HL-60 (cell line): ENCODE results near the gene DAPK1.
A peak's percentile ranks its signal among the peaks of the same experiment; 100 is the strongest.

ENCODE experiments used
- DNase-seq, 2 experiments: peaks; one replicate each; pipeline ENCODE4 v3.0.0-alpha.2; 2010 to 2020; ENCODE audit warnings: low read depth in 1 of 2, low spot score in 1 of 2
- H3K27ac ChIP-seq: fragments of 250-450 bp; sonication (Bioruptor Pico); replicated peaks from 2 replicates; pipeline ENCODE4 v1.5.1; 2020; ENCODE audit warnings: mild to moderate bottlenecking, moderate library complexity
- H3K27me3 ChIP-seq: fragments of 250-450 bp; sonication (Bioruptor Pico); 2 replicates; pipeline ENCODE4 v1.5.1; 2021; ENCODE audit warnings: mild to moderate bottlenecking, moderate library complexity; ENCODE audit not compliant: insufficient read depth, poor library complexity, severe bottlenecking
- H3K4me3 ChIP-seq: replicated peaks from 2 replicates; pipeline ENCODE4 v1.5.1; 2011; ENCODE audit warnings: mild to moderate bottlenecking, control low read depth, low read length; ENCODE audit not compliant: insufficient read depth
- GABPA ChIP-seq: IDR thresholded peaks from 2 replicates; pipeline ENCODE4 v1.6.1; 2012; ENCODE audit warnings: low read depth
- POLR2AphosphoS5 ChIP-seq: IDR thresholded peaks from 2 replicates; pipeline ENCODE4 v1.6.1; 2012; ENCODE audit warnings: low read depth
- SPI1 ChIP-seq: IDR thresholded peaks from 2 replicates; pipeline ENCODE4 v1.6.1; 2012; ENCODE audit warnings: low read depth, mild to moderate bottlenecking, borderline replicate concordance
- TF ChIP-seq, protein P1 (sequence below): IDR thresholded peaks from one replicate; pipeline ENCODE4 v1.5.1; 2011; ENCODE audit warnings: low read length, control low read depth, inconsistent platforms; ENCODE audit not compliant: insufficient read depth
- TF ChIP-seq, protein P2 (sequence below): IDR thresholded peaks from 2 replicates; pipeline ENCODE4 v1.6.1; 2012; ENCODE audit warnings: low read depth; ENCODE audit not compliant: insufficient replicate concordance

DAPK1 gene

DNA sequence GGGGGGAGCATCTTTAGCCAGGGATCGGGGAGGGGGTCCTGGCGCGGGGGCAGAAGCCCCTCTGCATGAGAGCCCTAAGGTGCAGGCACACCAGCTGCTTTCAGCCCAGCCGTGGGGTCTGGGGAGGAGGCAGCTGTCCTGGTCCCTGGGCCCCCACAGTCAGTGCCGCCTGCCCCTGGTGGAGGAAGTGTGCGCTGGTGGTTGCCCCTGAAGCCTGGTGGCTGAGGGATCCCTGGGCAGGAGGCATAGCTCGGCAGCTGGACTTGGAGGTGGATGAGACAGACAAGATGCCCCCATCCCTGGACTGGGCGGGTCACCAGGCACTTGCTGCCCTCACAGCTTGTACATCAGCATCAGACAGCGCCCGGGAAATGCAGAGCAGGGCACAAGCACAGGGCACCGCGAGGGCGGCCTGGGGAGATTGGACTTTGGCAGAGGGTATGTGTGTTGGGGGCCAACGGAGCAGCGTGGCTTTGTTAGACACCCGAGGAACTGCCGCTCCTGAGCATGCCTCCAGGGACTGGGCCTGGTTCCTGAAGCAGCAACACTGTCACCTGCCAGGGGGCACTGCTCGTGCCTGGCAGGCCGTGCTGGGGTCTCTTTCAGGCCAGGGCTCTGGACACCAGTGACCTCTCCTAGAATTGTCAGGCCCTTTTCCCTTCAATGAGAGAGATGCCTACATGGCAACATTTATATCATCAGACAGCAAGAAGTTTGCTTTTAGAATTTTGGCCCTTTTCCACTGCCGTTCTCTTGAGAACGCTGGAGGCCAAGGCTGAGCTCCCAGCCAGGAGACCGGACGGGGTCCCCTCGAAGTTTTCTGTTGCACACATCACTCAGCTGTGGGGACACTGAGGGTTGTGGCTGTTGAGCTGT, 186.3 kb downstream of the DAPK1 start:
- Histone ChIP-seq H3K27ac (no peak overlapping the region), H3K27me3 (no peaks in the 10 kb centered on the region), H3K4me3 (no peak overlapping the region)
- TF ChIP-seq POLR2AphosphoS5 (no peak), SPI1 (no peak), GABPA (no peak)
- TF ChIP-seq, protein P1, sequence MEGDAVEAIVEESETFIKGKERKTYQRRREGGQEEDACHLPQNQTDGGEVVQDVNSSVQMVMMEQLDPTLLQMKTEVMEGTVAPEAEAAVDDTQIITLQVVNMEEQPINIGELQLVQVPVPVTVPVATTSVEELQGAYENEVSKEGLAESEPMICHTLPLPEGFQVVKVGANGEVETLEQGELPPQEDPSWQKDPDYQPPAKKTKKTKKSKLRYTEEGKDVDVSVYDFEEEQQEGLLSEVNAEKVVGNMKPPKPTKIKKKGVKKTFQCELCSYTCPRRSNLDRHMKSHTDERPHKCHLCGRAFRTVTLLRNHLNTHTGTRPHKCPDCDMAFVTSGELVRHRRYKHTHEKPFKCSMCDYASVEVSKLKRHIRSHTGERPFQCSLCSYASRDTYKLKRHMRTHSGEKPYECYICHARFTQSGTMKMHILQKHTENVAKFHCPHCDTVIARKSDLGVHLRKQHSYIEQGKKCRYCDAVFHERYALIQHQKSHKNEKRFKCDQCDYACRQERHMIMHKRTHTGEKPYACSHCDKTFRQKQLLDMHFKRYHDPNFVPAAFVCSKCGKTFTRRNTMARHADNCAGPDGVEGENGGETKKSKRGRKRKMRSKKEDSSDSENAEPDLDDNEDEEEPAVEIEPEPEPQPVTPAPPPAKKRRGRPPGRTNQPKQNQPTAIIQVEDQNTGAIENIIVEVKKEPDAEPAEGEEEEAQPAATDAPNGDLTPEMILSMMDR: no peak
- TF ChIP-seq, protein P2, sequence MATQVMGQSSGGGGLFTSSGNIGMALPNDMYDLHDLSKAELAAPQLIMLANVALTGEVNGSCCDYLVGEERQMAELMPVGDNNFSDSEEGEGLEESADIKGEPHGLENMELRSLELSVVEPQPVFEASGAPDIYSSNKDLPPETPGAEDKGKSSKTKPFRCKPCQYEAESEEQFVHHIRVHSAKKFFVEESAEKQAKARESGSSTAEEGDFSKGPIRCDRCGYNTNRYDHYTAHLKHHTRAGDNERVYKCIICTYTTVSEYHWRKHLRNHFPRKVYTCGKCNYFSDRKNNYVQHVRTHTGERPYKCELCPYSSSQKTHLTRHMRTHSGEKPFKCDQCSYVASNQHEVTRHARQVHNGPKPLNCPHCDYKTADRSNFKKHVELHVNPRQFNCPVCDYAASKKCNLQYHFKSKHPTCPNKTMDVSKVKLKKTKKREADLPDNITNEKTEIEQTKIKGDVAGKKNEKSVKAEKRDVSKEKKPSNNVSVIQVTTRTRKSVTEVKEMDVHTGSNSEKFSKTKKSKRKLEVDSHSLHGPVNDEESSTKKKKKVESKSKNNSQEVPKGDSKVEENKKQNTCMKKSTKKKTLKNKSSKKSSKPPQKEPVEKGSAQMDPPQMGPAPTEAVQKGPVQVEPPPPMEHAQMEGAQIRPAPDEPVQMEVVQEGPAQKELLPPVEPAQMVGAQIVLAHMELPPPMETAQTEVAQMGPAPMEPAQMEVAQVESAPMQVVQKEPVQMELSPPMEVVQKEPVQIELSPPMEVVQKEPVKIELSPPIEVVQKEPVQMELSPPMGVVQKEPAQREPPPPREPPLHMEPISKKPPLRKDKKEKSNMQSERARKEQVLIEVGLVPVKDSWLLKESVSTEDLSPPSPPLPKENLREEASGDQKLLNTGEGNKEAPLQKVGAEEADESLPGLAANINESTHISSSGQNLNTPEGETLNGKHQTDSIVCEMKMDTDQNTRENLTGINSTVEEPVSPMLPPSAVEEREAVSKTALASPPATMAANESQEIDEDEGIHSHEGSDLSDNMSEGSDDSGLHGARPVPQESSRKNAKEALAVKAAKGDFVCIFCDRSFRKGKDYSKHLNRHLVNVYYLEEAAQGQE: no peak
- DNase-seq: no peak

DNA sequence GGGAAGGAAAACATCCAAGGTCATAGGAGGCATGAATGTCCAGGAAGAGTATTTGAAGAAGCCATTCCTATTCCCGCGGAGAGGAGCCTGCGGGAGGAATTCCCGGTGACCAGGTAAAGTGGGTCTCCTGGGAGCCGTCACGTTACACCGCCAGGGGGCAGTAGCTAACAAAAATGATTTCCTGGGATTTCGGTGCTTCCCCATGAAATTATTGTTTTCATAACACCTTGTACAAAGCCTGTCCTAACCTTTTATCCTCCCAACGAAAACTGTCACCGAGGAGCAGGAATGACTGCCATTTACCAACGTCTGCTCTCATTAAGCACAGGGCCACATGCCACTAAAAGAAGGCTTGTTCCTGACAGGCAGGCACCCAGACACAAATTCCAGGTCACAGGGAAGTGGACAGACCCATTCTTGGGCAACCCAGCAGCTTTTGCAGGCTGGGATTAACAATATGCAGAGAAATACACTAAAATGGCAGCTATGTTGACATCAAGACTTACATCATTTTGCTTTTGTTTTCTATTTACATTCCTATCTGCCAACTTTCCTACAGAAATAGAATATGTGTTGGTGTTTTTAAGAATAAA, 187.1 kb downstream of the DAPK1 start:
- TF ChIP-seq GABPA: no peak
- TF ChIP-seq, protein P1: peak; percentile 55
- no peak for TF ChIP-seq POLR2AphosphoS5
- TF ChIP-seq, protein P2: no peak
- no peak for TF ChIP-seq SPI1
- no peaks in the 10 kb centered on the region for H3K27me3 ChIP-seq
- no peak overlapping the region for H3K27ac ChIP-seq
- no peak overlapping the region for H3K4me3 ChIP-seq
- DNase-seq: peak in 1 of 2 experiments; percentile 18

DNA sequence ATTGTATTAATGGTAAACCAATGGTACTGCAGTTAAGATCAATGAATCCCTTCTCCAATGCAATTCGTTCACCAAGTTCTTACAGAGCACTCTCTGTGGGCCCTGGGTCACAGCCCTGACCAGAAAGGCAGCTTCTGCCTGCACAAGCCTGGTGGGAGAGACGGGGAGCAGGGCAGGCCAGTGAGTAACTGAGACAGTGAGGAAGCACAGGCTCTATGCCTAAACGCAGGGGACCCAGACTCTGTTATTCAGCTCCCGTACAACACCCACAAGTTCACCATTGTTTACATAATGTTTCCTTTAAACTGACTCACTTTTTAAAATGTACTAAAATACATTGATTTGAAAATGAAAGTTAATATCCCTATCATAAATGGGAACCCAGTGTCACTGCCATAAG, 187.8 kb downstream of the DAPK1 start:
- no peak for DNase-seq
- Histone ChIP-seq H3K4me3 (no peak overlapping the region), H3K27me3 (no peaks in the 10 kb centered on the region), H3K27ac (no peak overlapping the region)
- TF ChIP-seq SPI1: no peak

DNA sequence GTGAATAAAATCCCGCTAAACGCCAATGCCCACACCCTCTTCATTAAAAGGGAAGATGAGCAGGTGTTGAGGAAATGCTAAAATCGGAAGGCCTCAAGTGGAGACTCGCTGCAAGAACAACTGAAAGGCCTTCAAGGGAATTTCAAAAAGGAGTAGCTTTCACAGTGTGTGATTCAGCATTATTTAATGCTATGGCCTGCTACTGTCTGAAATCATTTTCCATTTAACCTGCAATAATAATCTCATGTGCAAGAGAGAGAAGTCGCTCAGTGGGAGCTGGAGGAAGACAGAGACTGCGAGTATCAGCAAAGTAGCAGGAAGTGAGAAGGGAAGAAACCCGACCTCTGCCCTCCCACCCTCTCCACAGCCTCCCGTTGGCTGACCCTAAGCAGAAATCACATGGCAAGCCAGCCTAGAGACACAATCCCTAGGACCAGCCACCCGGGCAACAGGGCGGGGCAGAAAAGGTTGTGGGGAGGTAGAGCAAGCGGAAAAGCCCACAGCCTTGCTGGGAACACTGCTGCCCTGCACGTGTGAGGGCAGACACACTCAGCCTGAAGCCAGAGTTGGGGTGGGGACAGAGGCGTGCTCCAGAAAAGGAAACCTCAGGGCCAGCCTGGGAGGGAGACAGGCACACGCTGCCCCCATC, 188.3 kb downstream of the DAPK1 start:
- TF ChIP-seq, protein P1: no peak
- TF ChIP-seq, protein P2: no peak
- TF ChIP-seq POLR2AphosphoS5 (no peak), SPI1 (peak; percentile 14; the same call in 1 of the 2 replicates), GABPA (no peak)
- peak in 1 of 2 experiments; percentile 27 for DNase-seq
- Histone ChIP-seq H3K4me3 (no peak overlapping the region), H3K27me3 (no peaks in the 10 kb centered on the region), H3K27ac (no peak overlapping the region)
